ENCODE measurements around the gene KIF21A. TPM values are rescaled to one million over a fixed set of nuclear protein-coding genes. Genes with fewer than 3 reads are reported as not detected.
"Not testable (repeated sequence)": the region's sequence is repeated elsewhere in the genome, so short reads cannot be mapped to it uniquely, and the experiment has no call there.

KIF21A gene
- total RNA-seq, 1 donor from 2014 or later, result 12.1 TPM

- Histone ChIP-seq H3K4me1 (no peaks in the 10 kb centered on the region), H3K4me3 (no peak overlapping the region), H3K9me3 (no peaks in the 10 kb centered on the region), H3K36me3 (no peaks in the 10 kb centered on the region), H3K27me3 (ENCODE audit: low read depth) (no peaks in the 10 kb centered on the region), H3K27ac (no peak overlapping the region)
- ATAC-seq (no peak), DNase-seq (no peak)
- intact Hi-C loops (cut with DNase I), result no loop called here
- TF ChIP-seq, protein P1, sequence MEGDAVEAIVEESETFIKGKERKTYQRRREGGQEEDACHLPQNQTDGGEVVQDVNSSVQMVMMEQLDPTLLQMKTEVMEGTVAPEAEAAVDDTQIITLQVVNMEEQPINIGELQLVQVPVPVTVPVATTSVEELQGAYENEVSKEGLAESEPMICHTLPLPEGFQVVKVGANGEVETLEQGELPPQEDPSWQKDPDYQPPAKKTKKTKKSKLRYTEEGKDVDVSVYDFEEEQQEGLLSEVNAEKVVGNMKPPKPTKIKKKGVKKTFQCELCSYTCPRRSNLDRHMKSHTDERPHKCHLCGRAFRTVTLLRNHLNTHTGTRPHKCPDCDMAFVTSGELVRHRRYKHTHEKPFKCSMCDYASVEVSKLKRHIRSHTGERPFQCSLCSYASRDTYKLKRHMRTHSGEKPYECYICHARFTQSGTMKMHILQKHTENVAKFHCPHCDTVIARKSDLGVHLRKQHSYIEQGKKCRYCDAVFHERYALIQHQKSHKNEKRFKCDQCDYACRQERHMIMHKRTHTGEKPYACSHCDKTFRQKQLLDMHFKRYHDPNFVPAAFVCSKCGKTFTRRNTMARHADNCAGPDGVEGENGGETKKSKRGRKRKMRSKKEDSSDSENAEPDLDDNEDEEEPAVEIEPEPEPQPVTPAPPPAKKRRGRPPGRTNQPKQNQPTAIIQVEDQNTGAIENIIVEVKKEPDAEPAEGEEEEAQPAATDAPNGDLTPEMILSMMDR (IDR thresholded peaks at IDR 0.05), result no peak
Measured at GRCh38 chr12:39296496-39296895, 146.4 kb downstream of the KIF21A start.

DNA sequence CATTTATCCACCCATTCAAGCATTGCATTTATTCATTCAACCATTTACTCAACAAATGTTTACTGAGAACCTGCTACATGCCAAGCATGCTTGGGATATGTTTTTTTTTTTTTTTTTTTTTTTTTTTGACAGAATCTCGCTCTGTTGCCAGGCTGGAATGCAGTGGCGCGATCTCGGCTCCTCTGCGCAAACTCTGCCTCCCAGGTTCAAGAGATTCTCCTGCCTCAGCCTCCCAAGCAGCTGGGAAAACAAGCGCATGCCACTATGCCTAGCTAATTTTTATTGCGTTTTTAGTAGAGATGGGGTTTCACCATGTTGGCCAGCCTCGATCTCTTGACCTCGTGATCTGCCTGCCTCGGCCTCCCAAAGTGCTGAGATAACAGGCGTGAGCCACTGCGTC, 147.3 kb downstream of the KIF21A start:
- H3K36me3 ChIP-seq; H3K9me3 ChIP-seq; H3K27ac ChIP-seq; H3K4me1 ChIP-seq; ATAC-seq; H3K27me3 ChIP-seq (ENCODE audit: low read depth); intact Hi-C loops (cut with DNase I); H3K4me3 ChIP-seq; DNase-seq: not testable (repeated sequence)

- no peaks in the 10 kb centered on the region for H3K9me3 ChIP-seq
- no peaks in the 10 kb centered on the region for H3K36me3 ChIP-seq
- DNase-seq (no peak), ATAC-seq (no peak)
- no peaks in the 10 kb centered on the region for H3K27me3 ChIP-seq (ENCODE audit: low read depth)
- intact Hi-C loops (cut with DNase I), result no loop called here
- H3K4me1 ChIP-seq, result no peaks in the 10 kb centered on the region
- no peak overlapping the region for H3K27ac ChIP-seq
- TF ChIP-seq, protein P1 (IDR thresholded peaks at IDR 0.05), result no peak
- no peak overlapping the region for H3K4me3 ChIP-seq
Measured at GRCh38 chr12:39294715-39295114, 148.2 kb downstream of the KIF21A start.

DNA sequence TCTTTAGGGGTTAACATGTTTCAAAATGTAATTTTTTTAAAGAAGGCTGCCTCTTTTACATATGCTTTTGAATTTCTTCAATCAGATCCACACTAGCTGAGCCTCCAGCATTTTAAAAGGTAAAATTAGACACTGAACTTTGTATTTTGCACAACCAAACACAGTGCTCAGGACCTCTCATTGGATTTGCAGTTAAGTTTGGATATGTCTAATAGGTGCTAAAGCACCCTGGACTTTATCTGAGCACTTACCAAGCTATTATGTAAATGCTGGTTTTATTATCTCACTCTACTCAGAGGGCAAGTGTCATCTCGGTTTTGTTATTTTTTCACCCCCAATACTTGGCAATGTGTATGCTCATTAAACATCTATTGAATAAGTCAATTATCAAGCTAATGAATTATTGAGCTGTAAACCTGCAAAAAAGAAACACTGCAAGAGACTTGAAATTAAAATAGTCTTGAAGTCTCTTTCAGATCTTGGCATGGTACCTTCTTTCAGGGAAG, 150.7 kb downstream of the KIF21A start:
- H3K4me1 ChIP-seq, result no peaks in the 10 kb centered on the region
- H3K27ac ChIP-seq, result no peak overlapping the region
- TF ChIP-seq, protein P1 (IDR thresholded peaks at IDR 0.05), result no peak
- intact Hi-C loops (cut with DNase I), result no loop called here
- H3K27me3 ChIP-seq (ENCODE audit: low read depth), result no peaks in the 10 kb centered on the region
- no peak for DNase-seq
- no peak for ATAC-seq
- H3K9me3 ChIP-seq, result no peaks in the 10 kb centered on the region
- no peak overlapping the region for H3K4me3 ChIP-seq
- no peaks in the 10 kb centered on the region for H3K36me3 ChIP-seq

- DNase-seq, result no peak
- Histone ChIP-seq H3K9me3 (no peaks in the 10 kb centered on the region), H3K27me3 (ENCODE audit: low read depth) (no peaks in the 10 kb centered on the region), H3K36me3 (no peaks in the 10 kb centered on the region), H3K4me3 (no peak overlapping the region), H3K27ac (no peak overlapping the region), H3K4me1 (no peaks in the 10 kb centered on the region)
- intact Hi-C loops (cut with DNase I), result no loop called here
- TF ChIP-seq, protein P1 (IDR thresholded peaks at IDR 0.05), result no peak
- no peak for ATAC-seq
Measured at GRCh38 chr12:39287817-39288216, 155.1 kb downstream of the KIF21A start.

DNA sequence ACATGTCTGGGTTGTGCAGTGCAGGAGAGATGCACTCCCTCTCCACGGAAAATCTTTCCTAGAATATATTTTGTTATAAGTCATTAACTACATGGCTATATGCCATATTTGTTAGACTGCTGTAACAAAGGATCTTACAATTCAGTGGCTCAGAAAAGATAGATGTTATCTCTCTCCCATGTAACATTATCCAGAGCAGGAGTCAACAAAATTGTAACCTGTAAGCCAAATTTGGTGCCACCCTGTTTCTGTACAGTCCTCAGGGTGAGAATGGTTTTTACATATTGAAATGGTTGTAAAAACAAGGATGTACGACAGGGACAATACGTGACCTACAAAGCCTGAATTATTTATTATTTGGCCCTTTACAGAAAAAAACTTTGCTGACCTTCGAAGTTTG, 155.5 kb downstream of the KIF21A start:
- ATAC-seq, result no peak
- Histone ChIP-seq H3K27me3 (ENCODE audit: low read depth) (no peaks in the 10 kb centered on the region), H3K36me3 (no peaks in the 10 kb centered on the region), H3K9me3 (no peaks in the 10 kb centered on the region), H3K4me3 (no peak overlapping the region), H3K27ac (no peak overlapping the region), H3K4me1 (no peaks in the 10 kb centered on the region)
- intact Hi-C loops (cut with DNase I), result no loop called here
- no peak for DNase-seq
- TF ChIP-seq, protein P1 (IDR thresholded peaks at IDR 0.05), result no peak
